ENCODE measurements around the gene CC2D2B.
A peak's percentile ranks its signal among the peaks of the same experiment; 100 is the strongest.

The CC2D2B gene, protein sequence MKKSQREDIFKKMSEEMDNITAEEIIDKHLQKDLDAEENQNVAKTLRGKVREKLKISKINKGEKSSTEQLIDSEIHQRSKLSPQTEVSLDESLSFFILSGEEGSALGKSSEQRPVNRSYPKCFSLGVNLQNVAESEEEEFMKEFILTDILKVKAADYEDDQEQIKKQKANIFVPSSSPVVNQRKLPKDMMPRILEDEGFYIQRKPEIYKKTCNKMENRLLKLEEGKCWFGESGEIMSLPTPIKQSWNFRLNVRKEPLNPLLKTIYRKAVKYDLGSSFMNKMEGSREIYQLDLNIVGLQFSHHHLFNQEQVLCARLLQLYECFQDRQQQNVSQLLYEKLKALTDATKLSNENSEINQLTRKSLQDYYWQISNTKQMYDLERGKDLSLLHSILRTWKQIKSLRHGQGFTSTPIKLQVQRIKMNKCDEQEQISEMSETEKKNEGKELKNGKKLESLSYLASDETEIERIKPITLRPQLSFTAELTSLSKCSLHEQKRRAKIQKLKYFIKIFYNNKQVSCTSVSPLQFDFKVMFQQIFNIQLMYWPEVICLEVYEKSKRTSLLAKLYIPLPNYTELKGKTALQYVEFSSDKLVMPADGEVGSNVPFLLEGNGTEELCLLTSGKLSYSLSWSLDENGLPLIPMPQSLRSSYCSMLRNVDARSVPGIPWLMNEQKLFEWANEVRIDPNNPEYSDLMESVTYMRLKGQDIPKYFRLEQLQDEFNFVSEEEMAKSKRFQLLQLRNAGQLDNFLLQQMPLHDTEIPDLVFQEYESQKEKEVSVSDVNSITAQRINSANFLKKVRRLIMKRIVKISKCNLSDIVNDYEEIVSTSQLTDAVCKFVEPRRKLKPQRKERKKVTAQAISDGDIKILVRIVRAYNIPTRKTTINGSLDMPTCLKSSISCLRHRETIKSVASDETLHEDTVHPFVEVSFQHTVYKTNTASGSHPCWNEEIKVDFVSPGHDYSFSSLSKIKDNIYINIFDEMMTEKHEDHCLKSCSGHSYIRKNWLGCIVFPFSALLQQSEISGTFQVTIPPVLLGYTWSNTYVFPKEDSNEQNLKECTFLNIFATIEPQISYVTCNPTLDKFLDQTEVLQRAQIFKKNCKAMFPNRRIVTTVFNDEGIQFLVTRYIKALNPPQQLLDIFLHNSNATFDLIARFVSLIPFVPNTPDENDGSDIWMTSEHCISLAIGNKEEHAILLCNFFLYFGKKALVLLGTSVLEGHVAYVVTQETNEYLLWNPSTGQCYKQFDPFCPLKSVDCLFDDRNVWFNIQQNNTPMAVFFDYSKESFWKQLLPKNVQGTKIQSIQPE (N-terminal part only)

DNA sequence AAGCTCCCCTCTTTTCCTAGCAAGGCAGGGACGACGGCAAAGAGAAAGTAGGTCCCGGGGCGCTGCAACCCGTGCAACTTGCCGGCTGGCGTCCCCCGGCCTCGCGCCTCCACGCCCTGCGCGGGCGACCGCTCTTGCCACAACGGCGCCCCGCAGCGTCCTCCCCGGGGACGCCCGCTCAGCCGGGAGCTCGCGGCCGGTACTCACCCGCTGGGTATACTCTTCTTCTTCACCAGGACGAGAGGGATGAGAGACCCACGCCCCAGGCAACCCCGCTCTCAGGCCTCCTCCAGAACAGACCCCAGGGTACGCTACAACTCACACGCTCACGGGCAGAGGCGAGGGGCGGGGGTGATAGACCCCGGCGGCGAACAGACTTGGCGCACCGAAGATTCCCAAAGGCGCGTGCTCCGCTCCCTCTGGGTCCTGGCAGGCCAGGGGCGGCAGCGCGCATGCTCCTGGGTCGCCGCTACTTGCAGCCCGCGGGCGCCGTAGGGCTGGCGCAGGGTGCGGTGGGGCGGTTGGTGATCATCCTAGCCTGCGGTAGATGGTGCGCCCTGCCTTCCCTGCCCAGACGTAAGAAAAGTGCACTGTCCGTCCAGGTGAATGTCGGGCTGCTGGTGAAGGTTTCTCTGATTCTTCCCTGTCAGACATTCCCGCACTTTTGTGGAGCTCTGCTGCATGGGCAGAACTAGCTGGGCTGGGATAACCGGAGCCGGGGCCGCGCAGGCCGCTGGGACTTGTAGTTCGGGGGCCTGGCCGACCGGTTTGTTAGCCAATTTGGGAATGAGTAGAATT lies at the start of gene CC2D2B:
Gene CC2D2B, plus strand, starts transcription at position 520 of the 798 bp plus-strand sequence. CDS start 3,349 bp downstream, outside the sequence.
- TF ChIP-seq TCF12 (IDR thresholded peaks at IDR 0.05; ENCODE audit: low read depth) (peak; percentile 58), TEAD4 (IDR thresholded peaks at IDR 0.05) (no peak), RAD21 (IDR thresholded peaks at IDR 0.05; ENCODE audit: low read depth) (no peak), EGR1 (IDR thresholded peaks at IDR 0.05) (0 out of 2 replicates have a peak, but pooled peaks have one; percentile 8), EP300 (IDR thresholded peaks at IDR 0.05; ENCODE audit: borderline replicate concordance) (no peak), CEBPB (IDR thresholded peaks at IDR 0.05) (no peak), CREB1 (IDR thresholded peaks at IDR 0.05; ENCODE audit: low read depth) (no peak), TAF1 (IDR thresholded peaks at IDR 0.05; ENCODE audit: low read depth) (peak; percentile 69), ZBTB7A (IDR thresholded peaks at IDR 0.05; ENCODE audit: low read depth) (peak; percentile 92), FOXM1 (IDR thresholded peaks at IDR 0.05; ENCODE audit: borderline replicate concordance, low read depth) (no peak), NFIC (IDR thresholded peaks at IDR 0.05) (no peak; the same call in 1 of the 2 replicates), YY1 (IDR thresholded peaks at IDR 0.05; ENCODE audit: low read depth) (peak; percentile 53; the same call in 1 of the 2 replicates)
- TF ChIP-seq, protein P1, sequence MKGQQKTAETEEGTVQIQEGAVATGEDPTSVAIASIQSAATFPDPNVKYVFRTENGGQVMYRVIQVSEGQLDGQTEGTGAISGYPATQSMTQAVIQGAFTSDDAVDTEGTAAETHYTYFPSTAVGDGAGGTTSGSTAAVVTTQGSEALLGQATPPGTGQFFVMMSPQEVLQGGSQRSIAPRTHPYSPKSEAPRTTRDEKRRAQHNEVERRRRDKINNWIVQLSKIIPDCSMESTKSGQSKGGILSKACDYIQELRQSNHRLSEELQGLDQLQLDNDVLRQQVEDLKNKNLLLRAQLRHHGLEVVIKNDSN (IDR thresholded peaks at IDR 0.05) = peak; percentile 6; the same call in 1 of the 2 replicates
- TF ChIP-seq, protein P2, sequence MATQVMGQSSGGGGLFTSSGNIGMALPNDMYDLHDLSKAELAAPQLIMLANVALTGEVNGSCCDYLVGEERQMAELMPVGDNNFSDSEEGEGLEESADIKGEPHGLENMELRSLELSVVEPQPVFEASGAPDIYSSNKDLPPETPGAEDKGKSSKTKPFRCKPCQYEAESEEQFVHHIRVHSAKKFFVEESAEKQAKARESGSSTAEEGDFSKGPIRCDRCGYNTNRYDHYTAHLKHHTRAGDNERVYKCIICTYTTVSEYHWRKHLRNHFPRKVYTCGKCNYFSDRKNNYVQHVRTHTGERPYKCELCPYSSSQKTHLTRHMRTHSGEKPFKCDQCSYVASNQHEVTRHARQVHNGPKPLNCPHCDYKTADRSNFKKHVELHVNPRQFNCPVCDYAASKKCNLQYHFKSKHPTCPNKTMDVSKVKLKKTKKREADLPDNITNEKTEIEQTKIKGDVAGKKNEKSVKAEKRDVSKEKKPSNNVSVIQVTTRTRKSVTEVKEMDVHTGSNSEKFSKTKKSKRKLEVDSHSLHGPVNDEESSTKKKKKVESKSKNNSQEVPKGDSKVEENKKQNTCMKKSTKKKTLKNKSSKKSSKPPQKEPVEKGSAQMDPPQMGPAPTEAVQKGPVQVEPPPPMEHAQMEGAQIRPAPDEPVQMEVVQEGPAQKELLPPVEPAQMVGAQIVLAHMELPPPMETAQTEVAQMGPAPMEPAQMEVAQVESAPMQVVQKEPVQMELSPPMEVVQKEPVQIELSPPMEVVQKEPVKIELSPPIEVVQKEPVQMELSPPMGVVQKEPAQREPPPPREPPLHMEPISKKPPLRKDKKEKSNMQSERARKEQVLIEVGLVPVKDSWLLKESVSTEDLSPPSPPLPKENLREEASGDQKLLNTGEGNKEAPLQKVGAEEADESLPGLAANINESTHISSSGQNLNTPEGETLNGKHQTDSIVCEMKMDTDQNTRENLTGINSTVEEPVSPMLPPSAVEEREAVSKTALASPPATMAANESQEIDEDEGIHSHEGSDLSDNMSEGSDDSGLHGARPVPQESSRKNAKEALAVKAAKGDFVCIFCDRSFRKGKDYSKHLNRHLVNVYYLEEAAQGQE (IDR thresholded peaks at IDR 0.05; ENCODE audit: low read depth) = no peak
- TF ChIP-seq, protein P3, sequence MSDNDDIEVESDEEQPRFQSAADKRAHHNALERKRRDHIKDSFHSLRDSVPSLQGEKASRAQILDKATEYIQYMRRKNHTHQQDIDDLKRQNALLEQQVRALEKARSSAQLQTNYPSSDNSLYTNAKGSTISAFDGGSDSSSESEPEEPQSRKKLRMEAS (IDR thresholded peaks at IDR 0.05) = peak; percentile 97

DNA sequence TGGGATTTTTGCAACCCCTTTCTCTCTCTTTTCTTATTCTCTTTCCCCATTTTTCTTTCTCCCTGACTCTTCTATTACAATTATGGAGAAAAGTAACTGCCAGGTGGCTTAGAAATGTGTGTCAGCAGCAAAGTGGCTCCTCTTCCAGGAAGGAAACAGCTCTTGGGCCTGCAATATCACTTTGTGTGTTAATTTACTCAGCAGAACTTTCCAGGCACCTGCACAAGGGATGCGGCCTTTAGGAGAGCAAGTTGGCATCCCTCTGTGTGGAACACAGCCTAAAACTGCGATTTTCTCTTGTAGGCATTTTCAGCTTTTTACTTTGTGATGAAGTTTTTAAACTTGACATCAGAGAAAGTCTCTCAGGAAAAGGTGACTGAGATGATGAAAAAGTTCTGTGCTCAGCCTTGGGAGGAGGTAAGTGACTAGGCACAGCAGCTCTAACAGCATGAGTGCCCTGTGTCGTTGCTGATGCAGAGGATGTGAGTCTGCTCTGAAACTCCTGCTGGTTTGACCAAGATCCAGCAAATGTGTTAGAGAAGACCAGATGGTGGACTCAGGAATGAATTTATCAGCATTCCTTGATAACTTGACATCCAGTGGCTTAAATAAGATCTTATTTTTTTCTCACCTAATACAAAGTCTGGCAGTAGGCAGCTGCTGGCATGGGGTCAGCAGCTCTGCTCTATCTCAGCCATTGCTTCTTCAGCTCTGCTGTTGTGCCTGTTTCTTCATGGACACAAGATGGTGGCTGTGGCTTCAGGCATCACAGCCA lies 47.4 kb upstream of the CC2D2B start:
- TF ChIP-seq CEBPB (IDR thresholded peaks at IDR 0.05) = no peak
- no peak for TF ChIP-seq FOXM1 (IDR thresholded peaks at IDR 0.05; ENCODE audit: borderline replicate concordance, low read depth)
- TF ChIP-seq, protein P2 (IDR thresholded peaks at IDR 0.05; ENCODE audit: low read depth) = no peak
- no peak for TF ChIP-seq EP300 (IDR thresholded peaks at IDR 0.05; ENCODE audit: borderline replicate concordance)
- no peak for TF ChIP-seq EGR1 (IDR thresholded peaks at IDR 0.05)
- no peak for TF ChIP-seq TCF12 (IDR thresholded peaks at IDR 0.05; ENCODE audit: low read depth)
- TF ChIP-seq, protein P3 (IDR thresholded peaks at IDR 0.05) = no peak
- TF ChIP-seq TEAD4 (IDR thresholded peaks at IDR 0.05) = no peak
- no peak for TF ChIP-seq RAD21 (IDR thresholded peaks at IDR 0.05; ENCODE audit: low read depth)
- TF ChIP-seq, protein P1 (IDR thresholded peaks at IDR 0.05) = no peak
- TF ChIP-seq TAF1 (IDR thresholded peaks at IDR 0.05; ENCODE audit: low read depth) = no peak
- TF ChIP-seq CREB1 (IDR thresholded peaks at IDR 0.05; ENCODE audit: low read depth) = no peak

DNA sequence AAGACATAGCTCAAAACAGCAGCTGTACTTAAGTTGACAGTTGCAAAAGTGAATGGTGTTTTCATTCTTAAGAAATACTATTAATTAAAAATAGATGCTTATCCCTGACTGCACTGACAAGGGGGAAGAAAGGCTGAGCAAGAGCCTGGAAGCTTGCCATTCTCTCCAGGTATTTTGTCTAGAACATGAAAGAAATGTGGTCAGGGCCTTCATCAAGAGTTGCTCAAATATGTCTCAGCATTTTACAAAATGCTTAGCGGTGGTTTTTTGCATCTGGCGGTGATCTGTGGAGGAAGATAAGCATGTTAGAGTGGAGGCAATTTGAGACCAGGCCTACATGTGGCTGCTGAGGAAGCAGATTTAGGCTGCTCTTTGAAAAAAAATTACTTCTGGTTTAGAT lies 46.4 kb upstream of the CC2D2B start:
- TF ChIP-seq TAF1 (IDR thresholded peaks at IDR 0.05; ENCODE audit: low read depth) (no peak), RAD21 (IDR thresholded peaks at IDR 0.05; ENCODE audit: low read depth) (no peak), TEAD4 (IDR thresholded peaks at IDR 0.05) (no peak), CEBPB (IDR thresholded peaks at IDR 0.05) (no peak), TCF12 (IDR thresholded peaks at IDR 0.05; ENCODE audit: low read depth) (no peak), CREB1 (IDR thresholded peaks at IDR 0.05; ENCODE audit: low read depth) (no peak), EGR1 (IDR thresholded peaks at IDR 0.05) (no peak), YY1 (IDR thresholded peaks at IDR 0.05; ENCODE audit: low read depth) (no peak), NFIC (IDR thresholded peaks at IDR 0.05) (no peak), ZBTB7A (IDR thresholded peaks at IDR 0.05; ENCODE audit: low read depth) (no peak), FOXM1 (IDR thresholded peaks at IDR 0.05; ENCODE audit: borderline replicate concordance, low read depth) (no peak), EP300 (IDR thresholded peaks at IDR 0.05; ENCODE audit: borderline replicate concordance) (no peak)
- TF ChIP-seq, protein P3 (IDR thresholded peaks at IDR 0.05) = no peak
- TF ChIP-seq, protein P2 (IDR thresholded peaks at IDR 0.05; ENCODE audit: low read depth) = no peak
- TF ChIP-seq, protein P1 (IDR thresholded peaks at IDR 0.05) = no peak
